HepG2 (cell line): ENCODE results near the gene TTC28. TPM values are rescaled to one million over a fixed set of nuclear protein-coding genes. Genes with fewer than 3 reads are reported as not detected.

ENCODE experiments used
- ATAC-seq: fragments of 200-7000 bp; cut with Tn5 transposase; 3 replicates; pipeline ENCODE4 v1.9.1; 2020; ENCODE audit warnings: mild to moderate bottlenecking, moderate library complexity
- BruUV-seq: library from RNA; stranded (reverse); fragments of 400-500 nt; replicated peaks from 2 replicates; lab custom pipeline; 2021; lab: Mats Ljungman, UMichigan
- CTCF ChIA-PET: fragments of 300-600 bp; formaldehyde crosslinking; extraction: SDS; loops from one replicate; lab custom pipeline; 2021; ENCODE audit warnings: low total read pairs, inconsistent platforms, low intra/inter-chr PET ratio; lab: Yijun Ruan, JAX
- POLR2A ChIA-PET: fragments of 350-600 bp; sonication (Branson Sonifier 250); formaldehyde crosslinking; loops from one replicate; lab custom pipeline; 2020; ENCODE audit warnings: antibody characterized with exemption, inconsistent platforms; lab: Yijun Ruan, JAX
- DNase-seq: peaks from one replicate; pipeline ENCODE4 v3.0.0-alpha.2; 2015; ENCODE audit warnings: low spot score
- FAIRE-seq: peaks from 3 replicates; lab custom pipeline; 2011; peaks lifted over from hg19 to GRCh38; lab: Jason Lieb, UNC
- H2AFZ ChIP-seq: one replicate; pipeline ENCODE4 v1.6.1; 2011; ENCODE audit warnings: low read length, inconsistent platforms
- H3K27ac ChIP-seq: fragments of 300-600 bp; 3 replicates; pipeline ENCODE4 v1.8.0; 2011; ENCODE audit warnings: mixed run types, mild to moderate bottlenecking, mixed read lengths, low read length, inconsistent platforms; ENCODE audit not compliant: insufficient read depth; ENCODE audit errors: extremely low read length
- H3K27me3 ChIP-seq, 2 experiments: fragments of 200-600 bp in 1 of 2; 2 replicates in 1 of 2; 3 replicates in 1 of 2; pipeline versions ENCODE4 v1.6.0 to v1.8.0; 2011; ENCODE audit warnings: low read length in 2 of 2, mild to moderate bottlenecking in 2 of 2, moderate library complexity in 2 of 2, inconsistent platforms in 1 of 2; ENCODE audit not compliant: insufficient read depth in 2 of 2, control insufficient read depth in 1 of 2
- H3K36me3 ChIP-seq, 2 experiments: fragments of 200-600 bp in 1 of 2; replicated peaks in 1 of 2; 2 replicates in 1 of 2; 3 replicates in 1 of 2; pipeline versions ENCODE4 v1.5.1 to v1.8.0; 2011; ENCODE audit warnings: low read length in 2 of 2, inconsistent platforms in 1 of 2; ENCODE audit not compliant: insufficient read depth in 2 of 2, control insufficient read depth in 1 of 2
- H3K4me1 ChIP-seq: 2 replicates; pipeline ENCODE4 v1.5.1; 2012; ENCODE audit warnings: low read length, inconsistent platforms; ENCODE audit not compliant: insufficient read depth
- H3K4me2 ChIP-seq: 2 replicates; pipeline ENCODE4 v1.6.0; 2011; ENCODE audit warnings: low read depth, low read length, inconsistent platforms
- H3K4me3 ChIP-seq, 3 experiments: fragments of 200-600 bp in 1 of 3; sonication (generic), shearing (Covaris generic) in 1 of 3; replicated peaks in 1 of 3; 2 replicates each; pipeline ENCODE4 v1.5.1; 2011 to 2016; ENCODE audit warnings: low read length in 3 of 3, inconsistent platforms in 2 of 3, low read depth in 2 of 3, mild to moderate bottlenecking in 2 of 3, control low read depth in 1 of 3, mixed read lengths in 1 of 3; ENCODE audit not compliant: insufficient read depth in 1 of 3
- H3K79me2 ChIP-seq: one replicate; pipeline ENCODE4 v1.6.1; 2011; ENCODE audit warnings: low read length, inconsistent platforms; ENCODE audit not compliant: insufficient read depth
- H3K9ac ChIP-seq: 2 replicates; pipeline ENCODE4 v1.6.0; 2011; ENCODE audit warnings: mild to moderate bottlenecking, low read depth, low read length, inconsistent platforms; ENCODE audit not compliant: insufficient read depth
- H3K9me3 ChIP-seq: 2 replicates; pipeline ENCODE4 v1.5.1; 2012; ENCODE audit warnings: mild to moderate bottlenecking, low read length
- H4K20me1 ChIP-seq: 2 replicates; pipeline ENCODE4 v1.6.0; 2011; ENCODE audit warnings: inconsistent platforms, mild to moderate bottlenecking, low read length, moderate library complexity; ENCODE audit not compliant: insufficient read depth
- ATM ChIP-seq: fragments of 450-650 bp; IDR thresholded peaks from 2 replicates; pipeline ENCODE4 v1.7.1; 2017; ENCODE audit warnings: mild to moderate bottlenecking, borderline replicate concordance
- FIP1L1 ChIP-seq: fragments of 200-400 bp; formaldehyde crosslinking; IDR thresholded peaks from 2 replicates; pipeline ENCODE4 v1.6.1; 2018; ENCODE audit warnings: low read depth, mild to moderate bottlenecking, low read length, moderate library complexity, borderline replicate concordance; ENCODE audit not compliant: insufficient read depth
- HDAC2 ChIP-seq: sonication (generic); formaldehyde crosslinking; IDR thresholded peaks from 2 replicates; pipeline ENCODE4 v1.4.0; 2020; ENCODE audit warnings: missing genetic modification reagents
- IKZF4 ChIP-seq: sonication (generic); formaldehyde crosslinking; IDR thresholded peaks from 2 replicates; pipeline ENCODE4 v1.5.1; 2020; ENCODE audit warnings: borderline replicate concordance, mild to moderate bottlenecking, low read depth, missing genetic modification reagents; ENCODE audit errors: not compliant biosample characterization
- MATR3 ChIP-seq: sonication (generic); formaldehyde crosslinking; IDR thresholded peaks from 2 replicates; pipeline ENCODE4 v1.4.0; 2020; ENCODE audit warnings: missing genetic modification reagents
- ZNF326 ChIP-seq: sonication (generic); formaldehyde crosslinking; IDR thresholded peaks from 2 replicates; pipeline ENCODE4 v1.4.0; 2020; ENCODE audit warnings: missing genetic modification reagents, borderline replicate concordance
- ZNF382 ChIP-seq: sonication (generic); formaldehyde crosslinking; IDR thresholded peaks from 2 replicates; pipeline ENCODE4 v1.5.0; 2020; ENCODE audit warnings: missing genetic modification reagents, mild to moderate bottlenecking, borderline replicate concordance
- ZNF549 ChIP-seq: sonication (generic); formaldehyde crosslinking; IDR thresholded peaks from 2 replicates; pipeline ENCODE4 v1.5.0; 2020; ENCODE audit warnings: missing genetic modification reagents
- ZNF749 ChIP-seq: sonication (generic); formaldehyde crosslinking; IDR thresholded peaks from 2 replicates; pipeline ENCODE4 v1.8.0; 2022; ENCODE audit warnings: mild to moderate bottlenecking, missing genetic modification reagents, moderate library complexity, borderline replicate concordance
- WGBS: methylation state at CpG from one replicate; pipeline ENCODE4 v1.1.6; 2017; ENCODE audit warnings: low lambda C conversion rate; 5-methylcytosine and 5-hydroxymethylcytosine counted together
- in situ Hi-C: cut with HindIII; loops from 2 replicates; pipeline ENCODE4 v1.10.0; 2017; ENCODE audit warnings: low pct_unique_long_range_greater_than_20kb; ENCODE audit not compliant: extremely low pct_ligation_motif_present
- intact Hi-C: fragments of 100-400 bp; cut with micrococcal nuclease; formaldehyde crosslinking; loops from one replicate; pipeline ENCODE4 v1.10.0; 2022; ENCODE audit not compliant: unreplicated experiment
- polyA plus RNA-seq, 8 experiments: library from polyadenylated mRNA; depleted of rRNA in 3 of 8; stranded (reverse) in 7 of 8; unstranded in 1 of 8; fragments of >200 nt; fragmentation: Illumina TruSeq in 4 of 8; extraction: Trizol in 4 of 8; gene quantifications; 2 replicates each; pipeline versions ENCODE4 v1.2.1 to v1.2.3, GENCODE V29; 2011 to 2016; ENCODE audit warnings: low read depth in 4 of 8, missing spikeins in 1 of 8, mixed read lengths in 1 of 8; ENCODE audit not compliant: insufficient read depth in 1 of 8
- total RNA-seq, 5 experiments: library from RNA; depleted of rRNA; stranded (reverse); fragments of >200 nt; fragmentation: Illumina TruSeq; extraction: Trizol; gene quantifications; 2 replicates each; pipeline ENCODE4 v1.2.3, GENCODE V29; 2016; ENCODE audit warnings: low read depth in 1 of 5
- TF ChIP-seq, protein P1 (sequence below): sonication (generic); formaldehyde crosslinking; IDR thresholded peaks from 2 replicates; pipeline ENCODE4 v1.4.0; 2020; ENCODE audit warnings: mild to moderate bottlenecking, missing genetic modification reagents
- TF ChIP-seq, protein P2 (sequence below): sonication (generic); formaldehyde crosslinking; IDR thresholded peaks from 2 replicates; pipeline ENCODE4 v1.4.0; 2020; ENCODE audit warnings: mild to moderate bottlenecking, missing genetic modification reagents, borderline replicate concordance
- TF ChIP-seq, protein P3 (sequence below): sonication (generic); formaldehyde crosslinking; IDR thresholded peaks from 2 replicates; pipeline ENCODE4 v1.4.0; 2020; ENCODE audit warnings: missing genetic modification reagents, borderline replicate concordance

TTC28 gene
- total and polyA plus RNA-seq, 2 of the 13 experiments (the other 11 are each of a cell fraction or from before 2014, with no cell fraction given) = 4.2 to 13.1 TPM

- ATAC-seq = no peak
- Histone ChIP-seq H3K4me2 (no peak overlapping the region), H3K9me3 (no peaks in the 10 kb centered on the region), H3K4me1 (no peaks in the 10 kb centered on the region), H3K27ac (no peak overlapping the region), H3K36me3 (peaks cover 1 to 10% of the 10 kb centered on the region in 2 experiments; a peak in 2 of 5 replicates), H3K9ac (no peak overlapping the region), H3K4me3 (no peak overlapping the region), H2AFZ (no peak overlapping the region), H3K27me3 (no peaks in the 10 kb centered on the region), H3K79me2 (no peaks in the 10 kb centered on the region), H4K20me1 (no peaks in the 10 kb centered on the region)
- in situ Hi-C loops (no loop called here), intact Hi-C loops (loop anchor here (10.0 kb wide), 1 partner anchor 62 kb away; the partner anchor contains the start of gene PITPNB)
- POLR2A ChIA-PET = no interaction called here
- 98% methylated on average over 3 of the region's 3 CpGs for WGBS
- FAIRE-seq = no peak
- DNase-seq = no peak
- CTCF ChIA-PET = no interaction called here
- BruUV-seq = no TSS peak
- TF ChIP-seq FIP1L1 = no peak
- TF ChIP-seq IKZF4 (CRISPR knock-in tag) = no peak
- TF ChIP-seq, protein P1, sequence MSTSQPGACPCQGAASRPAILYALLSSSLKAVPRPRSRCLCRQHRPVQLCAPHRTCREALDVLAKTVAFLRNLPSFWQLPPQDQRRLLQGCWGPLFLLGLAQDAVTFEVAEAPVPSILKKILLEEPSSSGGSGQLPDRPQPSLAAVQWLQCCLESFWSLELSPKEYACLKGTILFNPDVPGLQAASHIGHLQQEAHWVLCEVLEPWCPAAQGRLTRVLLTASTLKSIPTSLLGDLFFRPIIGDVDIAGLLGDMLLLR (CRISPR knock-in tag) = no peak
- TF ChIP-seq ZNF326 (CRISPR knock-in tag) = no peak
- TF ChIP-seq ATM = no peak
- TF ChIP-seq, protein P2, sequence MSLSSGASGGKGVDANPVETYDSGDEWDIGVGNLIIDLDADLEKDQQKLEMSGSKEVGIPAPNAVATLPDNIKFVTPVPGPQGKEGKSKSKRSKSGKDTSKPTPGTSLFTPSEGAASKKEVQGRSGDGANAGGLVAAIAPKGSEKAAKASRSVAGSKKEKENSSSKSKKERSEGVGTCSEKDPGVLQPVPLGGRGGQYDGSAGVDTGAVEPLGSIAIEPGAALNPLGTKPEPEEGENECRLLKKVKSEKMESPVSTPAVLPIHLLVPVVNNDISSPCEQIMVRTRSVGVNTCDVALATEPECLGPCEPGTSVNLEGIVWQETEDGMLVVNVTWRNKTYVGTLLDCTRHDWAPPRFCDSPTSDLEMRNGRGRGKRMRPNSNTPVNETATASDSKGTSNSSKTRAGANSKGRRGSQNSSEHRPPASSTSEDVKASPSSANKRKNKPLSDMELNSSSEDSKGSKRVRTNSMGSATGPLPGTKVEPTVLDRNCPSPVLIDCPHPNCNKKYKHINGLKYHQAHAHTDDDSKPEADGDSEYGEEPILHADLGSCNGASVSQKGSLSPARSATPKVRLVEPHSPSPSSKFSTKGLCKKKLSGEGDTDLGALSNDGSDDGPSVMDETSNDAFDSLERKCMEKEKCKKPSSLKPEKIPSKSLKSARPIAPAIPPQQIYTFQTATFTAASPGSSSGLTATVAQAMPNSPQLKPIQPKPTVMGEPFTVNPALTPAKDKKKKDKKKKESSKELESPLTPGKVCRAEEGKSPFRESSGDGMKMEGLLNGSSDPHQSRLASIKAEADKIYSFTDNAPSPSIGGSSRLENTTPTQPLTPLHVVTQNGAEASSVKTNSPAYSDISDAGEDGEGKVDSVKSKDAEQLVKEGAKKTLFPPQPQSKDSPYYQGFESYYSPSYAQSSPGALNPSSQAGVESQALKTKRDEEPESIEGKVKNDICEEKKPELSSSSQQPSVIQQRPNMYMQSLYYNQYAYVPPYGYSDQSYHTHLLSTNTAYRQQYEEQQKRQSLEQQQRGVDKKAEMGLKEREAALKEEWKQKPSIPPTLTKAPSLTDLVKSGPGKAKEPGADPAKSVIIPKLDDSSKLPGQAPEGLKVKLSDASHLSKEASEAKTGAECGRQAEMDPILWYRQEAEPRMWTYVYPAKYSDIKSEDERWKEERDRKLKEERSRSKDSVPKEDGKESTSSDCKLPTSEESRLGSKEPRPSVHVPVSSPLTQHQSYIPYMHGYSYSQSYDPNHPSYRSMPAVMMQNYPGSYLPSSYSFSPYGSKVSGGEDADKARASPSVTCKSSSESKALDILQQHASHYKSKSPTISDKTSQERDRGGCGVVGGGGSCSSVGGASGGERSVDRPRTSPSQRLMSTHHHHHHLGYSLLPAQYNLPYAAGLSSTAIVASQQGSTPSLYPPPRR (CRISPR knock-in tag) = no peak
- no peak for TF ChIP-seq HDAC2 (CRISPR knock-in tag)
- TF ChIP-seq, protein P3, sequence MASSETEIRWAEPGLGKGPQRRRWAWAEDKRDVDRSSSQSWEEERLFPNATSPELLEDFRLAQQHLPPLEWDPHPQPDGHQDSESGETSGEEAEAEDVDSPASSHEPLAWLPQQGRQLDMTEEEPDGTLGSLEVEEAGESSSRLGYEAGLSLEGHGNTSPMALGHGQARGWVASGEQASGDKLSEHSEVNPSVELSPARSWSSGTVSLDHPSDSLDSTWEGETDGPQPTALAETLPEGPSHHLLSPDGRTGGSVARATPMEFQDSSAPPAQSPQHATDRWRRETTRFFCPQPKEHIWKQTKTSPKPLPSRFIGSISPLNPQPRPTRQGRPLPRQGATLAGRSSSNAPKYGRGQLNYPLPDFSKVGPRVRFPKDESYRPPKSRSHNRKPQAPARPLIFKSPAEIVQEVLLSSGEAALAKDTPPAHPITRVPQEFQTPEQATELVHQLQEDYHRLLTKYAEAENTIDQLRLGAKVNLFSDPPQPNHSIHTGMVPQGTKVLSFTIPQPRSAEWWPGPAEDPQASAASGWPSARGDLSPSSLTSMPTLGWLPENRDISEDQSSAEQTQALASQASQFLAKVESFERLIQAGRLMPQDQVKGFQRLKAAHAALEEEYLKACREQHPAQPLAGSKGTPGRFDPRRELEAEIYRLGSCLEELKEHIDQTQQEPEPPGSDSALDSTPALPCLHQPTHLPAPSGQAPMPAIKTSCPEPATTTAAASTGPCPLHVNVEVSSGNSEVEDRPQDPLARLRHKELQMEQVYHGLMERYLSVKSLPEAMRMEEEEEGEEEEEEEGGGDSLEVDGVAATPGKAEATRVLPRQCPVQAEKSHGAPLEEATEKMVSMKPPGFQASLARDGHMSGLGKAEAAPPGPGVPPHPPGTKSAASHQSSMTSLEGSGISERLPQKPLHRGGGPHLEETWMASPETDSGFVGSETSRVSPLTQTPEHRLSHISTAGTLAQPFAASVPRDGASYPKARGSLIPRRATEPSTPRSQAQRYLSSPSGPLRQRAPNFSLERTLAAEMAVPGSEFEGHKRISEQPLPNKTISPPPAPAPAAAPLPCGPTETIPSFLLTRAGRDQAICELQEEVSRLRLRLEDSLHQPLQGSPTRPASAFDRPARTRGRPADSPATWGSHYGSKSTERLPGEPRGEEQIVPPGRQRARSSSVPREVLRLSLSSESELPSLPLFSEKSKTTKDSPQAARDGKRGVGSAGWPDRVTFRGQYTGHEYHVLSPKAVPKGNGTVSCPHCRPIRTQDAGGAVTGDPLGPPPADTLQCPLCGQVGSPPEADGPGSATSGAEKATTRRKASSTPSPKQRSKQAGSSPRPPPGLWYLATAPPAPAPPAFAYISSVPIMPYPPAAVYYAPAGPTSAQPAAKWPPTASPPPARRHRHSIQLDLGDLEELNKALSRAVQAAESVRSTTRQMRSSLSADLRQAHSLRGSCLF (CRISPR knock-in tag) = no peak
- no peak for TF ChIP-seq ZNF382 (CRISPR knock-in tag)
- no peak for TF ChIP-seq ZNF749 (CRISPR knock-in tag)
- no peak for TF ChIP-seq MATR3 (CRISPR knock-in tag)
- TF ChIP-seq ZNF549 (CRISPR knock-in tag) = no peak
These were observed 703.1 kb downstream of the TTC28 start for GRCh38 chr22:27976586-27976985.
